CMK (cell line): ENCODE results near the gene SAA1.
"Not testable (repeated sequence)": the region's sequence is repeated elsewhere in the genome, so short reads cannot be mapped to it uniquely, and the experiment has no call there.

Experiments used
- DNase-seq: peaks from one replicate; pipeline ENCODE4 v3.0.0-alpha.2; 2010; ENCODE audit warnings: low read depth

Gene SAA1

DNA sequence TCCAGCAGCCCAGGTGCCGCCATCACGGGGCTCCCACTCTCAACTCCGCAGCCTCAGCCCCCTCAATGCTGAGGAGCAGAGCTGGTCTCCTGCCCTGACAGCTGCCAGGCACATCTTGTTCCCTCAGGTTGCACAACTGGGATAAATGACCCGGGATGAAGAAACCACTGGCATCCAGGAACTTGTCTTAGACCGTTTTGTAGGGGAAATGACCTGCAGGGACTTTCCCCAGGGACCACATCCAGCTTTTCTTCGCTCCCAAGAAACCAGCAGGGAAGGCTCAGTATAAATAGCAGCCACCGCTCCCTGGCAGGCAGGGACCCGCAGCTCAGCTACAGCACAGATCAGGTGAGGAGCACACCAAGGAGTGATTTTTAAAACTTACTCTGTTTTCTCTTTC lies at the start of gene SAA1:
Gene SAA1, plus strand, starts transcription at position 316 of the 400 bp plus-strand sequence. CDS start 624 bp downstream, outside the sequence.
- no peak for DNase-seq

- DNase-seq: no peak
These were observed 44.7 kb upstream of the SAA1 start for GRCh38 chr11:18221274-18221876.

- no peak for DNase-seq
These were observed 43.1 kb upstream of the SAA1 start for GRCh38 chr11:18222814-18223421.

DNA sequence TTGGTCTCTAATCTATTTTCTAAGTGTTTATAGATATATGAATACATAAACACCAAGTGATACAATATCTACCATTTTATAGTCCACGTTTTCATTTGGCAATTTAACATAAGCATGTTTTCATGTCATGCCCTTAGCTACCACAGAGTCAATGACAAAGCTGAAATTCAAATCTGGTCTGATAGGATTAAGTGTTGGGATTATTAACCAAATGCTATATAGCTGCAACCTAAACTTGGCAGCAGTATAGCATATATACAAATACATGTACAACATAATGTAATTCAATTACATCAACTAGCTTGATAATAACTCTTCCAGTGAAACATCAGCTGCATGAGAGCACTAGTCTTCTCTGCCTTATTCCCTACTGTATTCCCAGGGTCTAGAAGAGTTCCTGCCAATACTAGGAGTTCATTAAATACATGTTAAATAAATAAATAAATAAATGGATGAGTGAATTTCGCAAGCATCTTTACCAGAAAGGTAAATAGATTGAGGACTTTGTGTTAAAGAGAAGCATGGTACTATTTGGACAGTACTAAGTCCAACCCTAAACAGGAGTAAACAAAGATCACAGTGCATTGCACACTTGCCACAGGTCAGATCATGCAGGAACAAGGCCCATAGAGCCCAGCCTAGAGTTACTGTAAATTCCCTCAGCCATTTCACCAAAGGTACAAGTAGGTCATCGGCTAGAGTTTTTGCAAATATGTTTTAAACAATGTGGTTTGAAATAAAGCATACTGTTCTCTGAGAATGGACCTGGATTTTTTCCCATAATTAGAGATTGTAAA lies 42.3 kb upstream of the SAA1 start:
- no peak for DNase-seq

- no peak for DNase-seq
These were observed 40.2 kb upstream of the SAA1 start for GRCh38 chr11:18225913-18226312.

DNA sequence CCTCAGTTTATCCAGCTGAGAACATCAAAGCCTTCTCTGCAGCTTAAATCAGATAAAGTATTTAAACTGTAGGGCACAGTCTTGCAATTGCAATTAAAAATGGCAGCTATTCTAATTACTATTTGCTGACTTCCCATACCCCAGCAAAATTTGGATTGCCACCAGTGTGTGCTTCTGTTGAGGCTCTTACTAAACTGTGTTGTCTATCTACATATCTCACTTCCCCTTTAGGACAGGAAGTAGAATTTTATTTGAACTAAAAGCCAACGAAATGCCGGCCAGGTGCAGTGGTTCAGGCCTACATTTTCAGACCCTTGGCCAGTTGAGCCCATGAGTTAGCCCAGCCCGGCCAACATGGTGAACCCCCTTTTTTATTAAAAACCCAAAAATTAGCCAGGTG lies 36.6 kb upstream of the SAA1 start:
- DNase-seq: no peak

DNA sequence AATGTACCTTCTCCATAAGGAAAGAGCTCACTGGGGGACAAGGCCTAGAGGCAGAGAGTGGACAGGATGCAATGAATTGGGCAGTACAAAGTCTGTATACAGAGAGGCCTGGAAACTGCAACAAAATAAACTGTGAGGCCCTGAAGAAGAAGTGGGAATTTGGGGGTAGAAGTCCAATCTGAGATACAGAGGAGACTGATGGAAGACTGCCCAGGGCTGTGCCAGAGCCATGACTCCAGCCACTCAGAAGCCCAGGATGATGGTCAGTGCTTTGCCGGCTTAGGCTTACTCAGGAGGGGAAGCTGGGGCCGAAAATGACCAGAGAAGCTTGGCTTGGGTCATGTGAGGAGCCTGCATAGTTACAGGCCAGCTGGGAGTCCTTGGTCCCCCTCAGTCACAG lies 35.2 kb upstream of the SAA1 start:
- DNase-seq: no peak

GRCh38 chr11:18233912-18234311 lies 32.2 kb upstream of the SAA1 start:
- no peak for DNase-seq

- DNase-seq: no peak
These were observed 30.4 kb upstream of the SAA1 start for GRCh38 chr11:18235394-18236334.

DNA sequence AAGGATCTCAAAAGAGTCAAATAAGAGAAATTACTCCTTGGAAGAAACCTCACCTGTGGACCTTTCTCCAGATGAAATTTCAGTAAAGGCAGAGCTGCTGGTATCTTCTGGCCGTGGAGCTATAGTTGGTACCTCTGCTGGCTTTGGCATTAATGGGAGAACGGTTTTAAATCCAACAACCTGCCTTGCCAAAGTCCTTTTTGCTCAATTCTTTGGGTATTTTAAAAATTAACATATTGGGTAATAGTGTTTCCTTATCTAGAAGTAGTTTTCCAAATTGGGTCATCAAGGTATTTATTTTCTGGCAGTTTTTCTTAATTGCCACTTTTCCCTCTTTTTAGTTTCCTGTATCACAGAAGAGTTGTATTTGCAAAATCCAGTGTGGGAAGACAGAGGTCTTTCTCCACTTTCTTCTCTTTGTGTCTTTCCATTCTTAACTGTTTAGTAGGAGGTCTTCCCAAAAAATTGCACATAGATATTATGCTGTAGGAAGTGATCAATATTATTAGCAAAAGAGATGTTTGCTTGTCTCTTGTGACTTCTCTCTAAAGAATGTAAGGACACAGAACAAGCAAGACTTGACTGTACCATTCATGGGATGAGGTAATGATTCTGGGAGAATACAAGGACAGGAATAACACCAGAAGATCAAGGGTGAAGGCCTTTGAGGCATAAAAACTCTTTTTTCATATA lies 29.3 kb upstream of the SAA1 start, which contains the start of gene SAA4:
Gene SAA4, minus strand, starts transcription at position 139 of the 693 bp plus-strand sequence. CDS start 876 bp downstream, outside the sequence.
- no peak for DNase-seq

DNA sequence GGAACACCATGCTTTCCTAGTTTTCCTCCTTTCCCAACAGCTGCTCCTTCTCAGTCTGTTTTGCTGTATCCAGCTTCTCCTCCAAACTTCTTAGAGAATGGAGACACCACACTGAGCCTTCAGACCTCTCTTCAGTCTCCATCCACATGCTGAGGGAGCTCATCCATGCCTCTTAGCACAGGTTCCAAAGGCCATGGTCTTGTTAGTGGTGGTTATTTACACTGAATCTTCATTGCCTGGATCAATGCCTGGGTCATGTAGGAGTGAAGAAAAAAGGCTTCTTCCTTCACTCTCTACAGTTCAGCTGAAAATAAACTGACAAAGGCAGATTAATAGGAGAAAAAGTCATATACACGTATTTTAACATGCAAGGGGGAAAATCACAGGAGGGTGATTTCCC lies 26.4 kb upstream of the SAA1 start:
- no peak for DNase-seq

- DNase-seq: peak; percentile 56
These were observed 22.2 kb upstream of the SAA1 start for GRCh38 chr11:18243783-18244362.

DNA sequence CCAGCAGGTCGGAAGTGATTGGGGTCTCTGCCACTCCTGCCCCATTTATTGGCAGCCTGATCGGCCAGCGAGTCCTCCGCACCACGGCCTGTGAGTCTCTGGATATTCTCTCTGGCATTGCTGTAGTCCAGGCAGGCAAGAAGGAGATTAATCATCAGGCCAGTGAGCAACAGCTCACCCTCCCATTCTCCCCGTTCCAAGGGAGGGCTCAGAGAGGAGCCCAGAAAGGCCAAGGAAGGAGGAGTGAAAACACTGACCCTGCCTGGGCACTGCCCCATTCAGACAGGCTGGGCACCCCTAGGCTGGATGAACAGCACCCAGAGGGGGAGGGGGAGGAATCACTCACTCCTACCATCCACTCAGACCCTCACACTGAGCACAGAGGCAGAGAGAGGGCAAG lies 20.7 kb upstream of the SAA1 start:
- no peak for DNase-seq

- DNase-seq: not testable (repeated sequence)
These were observed 19.5 kb upstream of the SAA1 start for GRCh38 chr11:18246379-18247190.

- DNase-seq: not testable (repeated sequence)
These were observed 18.9 kb upstream of the SAA1 start for GRCh38 chr11:18247191-18247581.

DNA sequence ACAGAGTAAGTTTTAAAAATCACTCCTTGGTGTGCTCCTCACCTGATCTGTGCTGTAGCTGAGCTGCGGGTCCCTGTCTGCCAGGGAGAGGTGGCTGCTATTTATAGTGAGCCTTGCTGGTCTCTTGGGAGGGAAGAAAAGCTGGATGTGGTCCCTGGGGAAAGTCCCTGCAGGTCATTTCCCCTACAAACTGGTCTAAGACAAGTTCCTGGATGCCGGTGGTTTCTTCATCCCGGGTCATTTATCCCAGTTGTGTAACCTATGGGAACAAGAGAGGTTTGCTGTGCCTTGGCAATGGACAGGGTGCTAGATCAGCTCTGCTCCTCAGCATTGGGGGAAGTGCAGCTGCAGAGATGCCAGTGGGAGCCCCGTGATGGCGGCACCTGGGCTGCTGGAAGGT lies 17.5 kb upstream of the SAA1 start, which contains the start of gene SAA2:
Gene SAA2, minus strand, starts transcription at position 108 of the 400 bp plus-strand sequence. CDS start 657 bp downstream, outside the sequence.
- no peak for DNase-seq

DNA sequence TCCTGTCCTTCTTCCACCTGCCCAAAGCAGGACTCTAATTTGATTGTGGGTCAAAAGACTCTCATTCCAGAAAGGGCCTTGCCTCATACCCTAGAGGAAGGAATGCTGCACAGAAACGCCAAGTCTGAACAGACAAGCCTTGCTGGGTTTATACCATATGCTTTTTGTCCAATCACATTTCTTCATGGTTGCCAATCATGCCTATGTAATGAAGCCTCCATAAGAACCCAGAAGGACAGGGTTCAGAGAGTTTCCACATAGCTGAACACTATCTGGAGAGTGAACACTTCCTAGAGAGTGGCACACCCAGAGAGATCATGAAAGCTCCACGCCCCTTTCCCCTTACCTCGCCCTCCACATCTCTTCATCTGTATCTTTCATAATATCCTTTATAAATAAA lies 12.8 kb upstream of the SAA1 start:
- no peak for DNase-seq

DNA sequence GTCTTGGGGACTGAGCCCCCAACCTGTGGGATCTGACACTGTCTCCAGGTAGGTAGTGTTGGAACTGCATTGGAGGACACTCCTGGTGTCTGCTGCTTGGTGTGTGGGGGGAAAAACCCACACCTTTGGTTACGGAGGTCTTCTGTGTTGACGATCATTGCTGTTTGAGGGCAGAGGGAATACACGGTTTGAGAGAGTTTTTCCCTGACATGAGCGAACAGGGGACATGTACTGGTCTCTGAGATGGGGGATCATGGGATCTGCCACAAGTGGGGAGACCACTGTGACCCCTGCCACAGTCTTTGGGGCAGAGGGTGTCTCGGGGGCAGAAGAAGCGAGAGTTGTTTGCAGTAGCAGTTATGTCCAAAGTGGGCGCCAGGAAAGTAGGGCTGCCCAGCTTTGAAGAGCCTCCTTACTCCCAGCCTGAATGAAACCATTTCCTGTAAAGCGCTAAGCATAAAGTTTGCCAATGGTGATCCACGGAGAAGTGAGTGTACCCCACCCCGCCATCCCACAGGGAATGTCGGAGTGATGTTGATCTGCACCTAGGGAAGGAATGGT lies 12.2 kb upstream of the SAA1 start:
- DNase-seq: no peak

GRCh38 chr11:18254781-18255361 lies 11.2 kb upstream of the SAA1 start:
- DNase-seq: no peak
